Posterior vena cava (tissue), 2 donors: ENCODE measurements around the gene ATP5IF1. TPM values are rescaled to one million over a fixed set of nuclear protein-coding genes. Genes with fewer than 3 reads are reported as not detected.

ENCODE experiments used
- DNase-seq: peaks from one replicate; pipeline ENCODE4 v3.0.0-alpha.2; 2020; ENCODE audit warnings: low spot score
- intact Hi-C, 2 donors: fragments of 100-400 bp; cut with DNase I; formaldehyde crosslinking; loops; one replicate each; pipeline versions ENCODE4 v1.14.1 to v1.14.2; 2022 to 2023
- total RNA-seq, 2 donors: library from RNA; stranded (reverse); fragmentation: NEBNext Ultra II Directional; extraction: Animal tissue kit (Norgen Biotek cat#: 25700); gene quantifications; one replicate each; pipeline ENCODE4 v1.2.1, GENCODE V29; 2021
- donor health status: DM: yes; HTN: yes; CAD: no.
- donor health status: DM: yes; HTN: yes; CAD: no.

Gene ATP5IF1
- total RNA-seq, 2 donors from 2014 or later: 85.3 to 88.4 TPM

- peak; percentile 100 for DNase-seq
- intact Hi-C loops: no loop called here
Observed at GRCh38 chr1:28259252-28259933, 23.5 kb downstream of the ATP5IF1 start, which contains the start of gene SESN2. SESN2 (plus strand) TSS chr1:28259518; CDS start chr1:28259848, 330 bp downstream.

DNA sequence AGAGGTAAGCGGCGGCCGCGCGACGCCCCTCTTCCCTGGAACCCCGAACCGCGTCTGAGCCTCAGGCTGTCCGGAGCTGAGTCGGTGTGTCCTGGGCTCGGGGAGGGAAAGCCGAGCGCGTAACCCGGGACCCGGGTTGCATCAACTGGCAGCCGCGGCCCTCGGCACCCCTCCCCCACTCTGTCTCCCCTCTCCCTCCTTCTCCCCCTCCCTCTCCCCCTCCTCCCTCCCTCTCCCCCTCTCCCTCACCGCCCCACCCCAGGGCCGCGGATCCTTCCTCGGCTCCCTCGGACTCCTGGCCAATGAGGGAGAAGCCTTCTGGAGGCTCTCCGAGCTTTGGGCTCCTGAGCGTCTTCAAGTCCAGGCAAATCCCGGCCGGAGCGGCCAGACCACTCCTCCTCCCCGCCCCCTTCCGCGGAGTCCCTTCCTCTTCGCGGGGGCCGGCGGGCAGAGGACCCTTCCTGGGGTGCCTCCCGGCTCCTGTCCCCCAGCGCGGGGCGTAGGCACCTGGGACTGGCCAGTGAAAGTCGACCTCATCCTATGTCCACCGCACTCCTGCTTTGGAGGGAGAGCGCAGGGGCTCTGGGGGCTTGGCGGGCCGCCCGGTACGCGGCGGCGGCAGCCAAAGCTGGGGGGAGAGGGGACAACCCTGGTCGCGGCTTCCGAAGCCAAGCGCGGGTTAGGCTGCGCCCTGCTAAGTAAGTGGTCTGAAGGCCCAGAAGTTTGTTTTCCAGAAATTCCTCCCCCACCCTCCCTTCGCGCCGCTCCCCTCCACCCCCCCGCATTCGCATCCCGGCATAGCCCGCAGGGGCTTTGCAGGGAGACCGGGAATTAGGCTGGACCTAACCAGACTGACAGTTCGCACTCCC is 24.2 kb downstream of the ATP5IF1 start:
- intact Hi-C loops: loop anchor here in 1 of 2 donors (10.0 kb wide), 1 partner anchor 65 kb away; the partner anchor contains the start of gene MED18
- DNase-seq: peak; percentile 92

DNA sequence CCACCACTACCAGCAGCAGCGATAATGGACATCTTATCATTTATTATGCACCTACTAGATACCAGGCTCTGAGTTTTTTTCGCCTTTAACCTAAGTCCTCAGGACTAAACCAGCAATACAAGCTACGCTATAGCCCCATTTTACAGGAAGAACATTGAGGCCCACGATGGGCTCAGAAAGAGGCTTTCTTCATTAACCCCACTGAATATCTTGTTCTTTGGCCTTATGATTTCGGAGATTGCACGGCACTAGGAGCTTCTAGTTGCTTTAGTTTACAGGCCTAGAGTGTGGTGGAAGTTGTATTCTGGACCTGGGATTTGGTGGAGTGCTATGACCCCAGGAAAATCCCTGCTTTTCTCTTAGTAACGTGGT is 24.9 kb downstream of the ATP5IF1 start:
- no peak for DNase-seq
- intact Hi-C loops: loop anchor here in 1 of 2 donors (10.0 kb wide), 1 partner anchor 64 kb away; the partner anchor contains the start of gene MED18

- intact Hi-C loops: loop anchor here in 1 of 2 donors (10.0 kb wide), 1 partner anchor 60 kb away; the partner anchor contains the start of gene MED18
Observed at GRCh38 chr1:28264897-28265296, 29.0 kb downstream of the ATP5IF1 start.

DNA sequence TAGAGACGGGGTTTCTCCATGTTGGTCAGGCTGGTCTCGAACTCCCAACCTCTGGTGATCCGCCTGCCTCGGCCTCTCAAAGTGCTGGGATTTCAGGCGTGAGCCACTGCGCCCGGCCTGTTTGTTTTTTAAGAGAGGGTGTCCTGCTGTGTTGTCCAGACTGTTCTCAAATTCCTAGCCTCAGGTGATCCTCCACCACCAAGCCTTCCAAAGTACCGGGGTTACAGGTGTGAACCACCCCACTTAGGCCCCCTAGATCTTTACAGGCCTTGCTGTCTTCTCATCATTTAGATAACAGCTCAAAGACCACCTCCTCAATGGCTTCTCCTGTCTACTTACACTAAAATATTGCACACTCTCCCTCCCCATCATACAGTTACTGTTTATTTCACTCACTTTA is 29.7 kb downstream of the ATP5IF1 start:
- DNase-seq: no peak
- intact Hi-C loops: loop anchor here in 1 of 2 donors (10.0 kb wide), 1 partner anchor 59 kb away; the partner anchor contains the start of gene MED18

More at GRCh38 chr1:28264897-28265296, 29.0 kb downstream of the ATP5IF1 start:
- no peak for DNase-seq

DNA sequence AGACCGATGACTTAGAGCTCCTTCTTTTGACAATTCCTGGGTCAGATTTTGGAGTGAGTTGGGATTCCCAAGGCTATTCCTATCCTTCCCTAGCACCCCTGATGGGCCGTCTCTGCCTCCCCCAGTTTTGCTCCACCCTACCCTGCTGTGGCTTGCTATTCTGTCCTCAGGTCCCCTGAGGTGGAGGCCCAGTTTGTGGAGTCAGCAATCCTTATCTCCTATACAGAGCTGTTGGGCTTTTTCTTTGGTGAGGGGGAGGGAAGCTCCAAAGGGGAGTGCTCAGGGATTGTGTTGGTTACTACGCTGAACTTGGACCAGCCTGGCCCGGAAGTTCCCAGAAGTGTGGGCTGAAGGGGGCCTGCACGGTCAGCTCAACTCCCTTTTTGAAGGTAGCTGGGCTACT is 31.0 kb downstream of the ATP5IF1 start:
- intact Hi-C loops: loop anchor here in 1 of 2 donors (10.0 kb wide), 1 partner anchor 58 kb away; the partner anchor contains the start of gene MED18

DNA sequence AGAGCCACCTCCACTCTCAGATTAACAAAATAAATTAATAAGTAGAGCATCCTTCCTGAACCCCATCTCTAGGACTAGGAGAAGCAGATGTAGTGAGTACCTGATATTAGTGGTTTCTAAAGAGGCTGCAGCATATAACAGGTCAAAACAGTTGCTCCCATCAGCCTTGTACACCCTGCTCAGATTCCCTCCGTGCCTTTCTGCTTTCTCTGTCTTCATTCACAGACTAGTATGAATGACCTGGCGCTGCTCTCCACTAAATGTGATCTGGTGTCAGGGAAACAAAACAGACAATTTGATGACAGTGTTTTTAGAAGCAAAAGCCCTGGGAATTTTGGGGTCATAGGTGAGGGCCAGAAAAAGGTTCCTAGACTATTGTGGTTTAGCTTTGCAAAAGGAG is 31.7 kb downstream of the ATP5IF1 start:
- intact Hi-C loops: loop anchor here in 1 of 2 donors (10.0 kb wide), 1 partner anchor 57 kb away; the partner anchor contains the start of gene MED18
- DNase-seq: no peak

More for the DNA sequence above, 31.0 kb downstream of the ATP5IF1 start:
- no peak for DNase-seq

- no peak for DNase-seq
- intact Hi-C loops: loop anchor here in 1 of 2 donors (10.0 kb wide), 1 partner anchor 55 kb away; the partner anchor contains the start of gene MED18
Observed at GRCh38 chr1:28269529-28269928, 33.6 kb downstream of the ATP5IF1 start.

- intact Hi-C loops: no loop called here
- no peak for DNase-seq
Observed at GRCh38 chr1:28272215-28272852, 36.4 kb downstream of the ATP5IF1 start.

GRCh38 chr1:28273216-28273860 is 37.4 kb downstream of the ATP5IF1 start:
- no peak for DNase-seq
- intact Hi-C loops: no loop called here

- intact Hi-C loops: no loop called here
- DNase-seq: no peak
Observed at GRCh38 chr1:28278763-28279162, 42.8 kb downstream of the ATP5IF1 start.

DNA sequence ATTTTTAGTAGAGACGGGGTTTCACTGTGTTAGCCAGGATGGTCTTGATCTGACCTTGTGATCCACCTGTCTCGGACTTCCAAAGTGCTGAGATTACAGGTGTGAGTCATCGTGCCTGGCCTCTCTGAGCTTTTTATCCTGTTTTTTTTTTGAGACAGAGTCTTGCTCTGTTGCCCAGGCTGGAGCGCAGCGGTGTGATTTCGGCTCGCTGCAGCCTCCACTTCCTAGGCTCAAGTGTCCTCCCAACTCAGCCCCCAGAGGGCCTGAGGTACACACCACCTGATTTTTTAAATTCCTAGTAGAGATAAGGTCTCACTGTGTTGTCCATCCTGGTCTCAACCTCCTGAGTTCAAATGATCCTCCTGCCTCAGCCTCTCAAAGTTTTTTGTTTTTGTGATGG is 43.8 kb downstream of the ATP5IF1 start:
- intact Hi-C loops: no loop called here
- no peak for DNase-seq

DNA sequence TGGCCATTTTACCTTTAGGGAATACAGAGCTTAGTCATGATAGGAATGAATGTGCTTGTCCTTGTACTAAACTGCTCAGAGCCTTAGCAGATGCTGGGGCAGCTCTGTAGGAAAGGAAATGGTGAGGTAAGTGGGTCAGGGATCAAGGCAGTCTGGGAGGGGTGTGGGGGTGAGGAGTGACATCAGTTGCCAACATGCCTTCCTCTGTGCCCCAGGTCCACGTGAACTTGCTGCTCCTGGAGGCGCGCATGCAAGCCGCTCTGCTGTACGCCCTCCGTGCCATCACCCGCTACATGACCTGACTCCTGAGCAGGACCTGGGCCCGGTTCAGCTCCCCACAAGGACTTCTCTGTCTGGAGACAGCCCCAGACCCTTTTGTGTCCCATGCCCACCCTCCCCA is 44.6 kb downstream of the ATP5IF1 start:
- intact Hi-C loops: no loop called here
- no peak for DNase-seq

GRCh38 chr1:28280977-28281381 is 45.1 kb downstream of the ATP5IF1 start:
- intact Hi-C loops: no loop called here
- no peak for DNase-seq

GRCh38 chr1:28281608-28282425 is 45.9 kb downstream of the ATP5IF1 start:
- DNase-seq: no peak
- intact Hi-C loops: no loop called here

DNA sequence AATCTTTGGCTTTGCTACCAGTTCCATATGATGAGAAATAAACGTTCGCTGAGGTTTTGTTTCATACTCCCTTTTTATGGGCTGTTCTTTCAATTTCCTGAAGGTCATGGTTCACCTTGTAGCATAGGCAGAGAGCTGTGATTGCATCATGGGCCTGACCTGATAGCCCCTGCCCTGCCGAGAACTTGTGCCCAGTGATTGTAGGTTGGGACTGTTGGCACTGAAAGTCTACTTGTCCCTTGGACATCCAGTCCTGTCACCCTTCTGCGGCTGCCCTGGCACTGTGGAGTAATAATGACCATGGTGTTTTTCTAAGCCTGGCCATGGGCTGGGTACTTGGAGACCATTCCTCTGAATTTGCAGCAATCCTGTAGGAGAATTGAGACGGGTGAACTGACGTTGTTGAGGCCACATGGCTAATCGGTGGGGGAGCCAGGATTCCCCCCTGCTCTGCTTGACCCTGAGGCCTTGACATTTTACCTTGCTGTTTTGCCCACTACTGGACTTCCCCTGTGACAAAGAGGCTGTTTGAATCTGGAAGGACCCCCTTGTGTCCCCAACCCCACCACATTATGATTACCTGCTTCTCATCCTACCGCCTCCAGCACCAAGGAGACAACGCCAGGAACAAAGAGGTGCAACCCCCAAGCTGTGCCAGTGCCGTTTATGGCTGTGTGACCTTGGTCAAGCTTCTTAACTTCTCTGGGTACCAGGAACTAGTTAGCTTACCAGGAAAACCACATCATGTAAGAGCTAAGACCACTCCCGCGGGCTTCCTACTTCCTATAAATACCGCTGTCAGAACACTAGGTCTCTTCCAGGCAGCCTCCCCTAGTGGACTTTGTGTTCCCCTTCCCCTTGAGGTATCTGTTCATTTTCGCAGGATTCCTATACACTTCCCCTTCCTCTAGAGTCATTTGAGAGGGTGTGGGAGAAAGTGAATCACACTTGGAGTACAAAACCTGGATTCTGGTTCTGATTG is 46.8 kb downstream of the ATP5IF1 start:
- no peak for DNase-seq
- intact Hi-C loops: no loop called here

- intact Hi-C loops: no loop called here
- DNase-seq: no peak
Observed at GRCh38 chr1:28286111-28286510, 50.2 kb downstream of the ATP5IF1 start.
